Smooth muscle cell of the umbilical artery (primary cell): Measurements from ENCODE around the gene KRT38. TPM values are rescaled to one million over a fixed set of nuclear protein-coding genes. Genes with fewer than 3 reads are reported as not detected.

Experiments used
- total RNA-seq: library from RNA; depleted of rRNA; stranded (reverse); fragments of >200 nt; gene quantifications from 2 replicates; pipeline ENCODE4 v1.2.3, GENCODE V29; 2014

The KRT38 gene
- not detected in 2 replicates for total RNA-seq

DNA sequence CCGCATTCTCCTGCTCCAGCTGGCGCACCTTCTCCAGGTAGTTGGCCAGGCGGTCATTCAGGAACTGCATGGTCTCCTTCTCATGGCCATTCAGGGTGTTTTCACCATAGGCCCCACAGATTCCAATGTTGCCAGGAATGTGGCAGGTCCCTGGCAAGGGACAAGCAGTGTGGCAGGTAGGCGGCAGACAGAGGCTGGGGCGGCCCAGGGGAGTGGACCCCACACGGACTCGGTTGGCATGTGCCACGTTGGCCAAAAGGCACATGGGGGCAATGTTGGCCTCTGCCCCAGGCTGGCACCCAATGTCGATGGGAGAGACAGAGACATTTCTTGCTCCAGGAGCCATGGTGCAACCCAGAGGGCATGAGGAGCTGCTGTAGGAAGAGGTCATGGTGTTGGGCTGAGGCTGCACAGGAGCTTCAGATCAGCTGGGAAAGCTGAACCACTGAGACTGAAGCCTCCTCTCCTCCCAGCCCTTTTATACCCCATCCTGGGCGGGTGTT is at the start of gene KRT38:
Gene KRT38, minus strand, starts transcription at position 453 of the 503 bp plus-strand sequence. Its CDS starts 62 bp downstream, at position 391.

DNA sequence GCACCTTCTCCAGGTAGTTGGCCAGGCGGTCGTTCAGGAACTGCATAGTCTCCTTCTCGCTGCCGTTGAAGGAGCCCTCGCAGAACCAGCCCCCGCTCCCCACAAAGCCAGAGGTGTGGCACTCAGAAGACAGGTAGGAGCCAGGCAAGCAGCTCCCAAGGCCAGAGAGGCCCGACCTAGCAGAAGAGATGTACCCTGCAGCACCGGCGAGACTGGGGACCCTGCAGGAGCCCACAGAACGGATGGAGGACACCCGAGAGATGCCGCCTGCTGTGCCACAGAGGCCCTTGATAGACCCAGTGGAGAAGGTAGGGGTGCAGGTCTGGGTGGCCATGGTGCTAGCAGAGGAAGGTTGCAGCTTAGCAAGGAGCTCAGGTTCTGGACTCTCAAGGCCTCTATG is 48.7 kb upstream of the KRT38 start, which contains the start of gene KRT36:
Gene KRT36, minus strand, starts transcription at position 380 of the 400 bp plus-strand sequence. Its CDS starts 46 bp downstream, at position 334.

DNA sequence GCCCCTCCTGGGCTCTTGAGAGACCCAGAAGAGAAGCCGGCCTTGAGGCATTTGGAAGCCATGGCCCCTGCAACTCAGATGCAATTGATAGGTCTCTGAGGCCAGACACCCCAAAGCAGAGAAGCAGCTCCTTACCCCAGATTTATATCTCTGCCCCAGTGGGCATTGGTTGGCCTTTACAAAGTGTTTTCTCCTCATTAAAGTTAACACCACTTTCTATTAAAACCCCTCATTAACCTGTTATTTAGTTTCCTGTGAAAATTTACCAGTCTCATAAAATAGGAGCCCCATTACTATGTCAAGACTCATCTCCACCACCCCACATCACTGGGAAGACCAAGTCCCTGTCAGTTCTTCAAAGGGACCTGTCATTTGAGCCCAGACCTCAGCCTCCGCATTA is 40.3 kb upstream of the KRT38 start, which contains the start of gene KRT35:
Gene KRT35, minus strand, starts transcription at position 116 of the 400 bp plus-strand sequence. Its CDS starts 54 bp downstream, at position 62.

DNA sequence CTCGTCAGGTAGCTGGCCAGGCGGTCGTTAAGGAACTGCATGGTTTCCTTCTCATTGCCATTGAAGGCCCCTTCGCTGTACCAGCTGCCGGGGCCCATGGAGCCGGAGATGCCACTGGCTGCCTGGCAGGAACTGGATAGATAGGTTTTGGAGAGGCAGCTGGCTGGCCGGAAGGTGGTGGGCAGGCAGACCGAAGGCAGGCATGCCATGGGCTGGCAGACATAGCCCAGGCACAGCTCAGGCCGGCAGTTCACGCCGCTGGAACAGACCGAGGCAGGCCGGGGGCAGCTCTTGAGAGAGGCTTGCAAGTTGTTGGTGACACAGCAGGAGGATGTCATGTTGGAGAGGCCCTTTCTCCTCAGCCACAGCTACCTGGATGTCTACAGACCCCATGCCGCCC is 26.2 kb upstream of the KRT38 start, which contains the start of gene KRT32:
Gene KRT32, minus strand, starts transcription at position 399 of the 400 bp plus-strand sequence. Its CDS starts 61 bp downstream, at position 338.

DNA sequence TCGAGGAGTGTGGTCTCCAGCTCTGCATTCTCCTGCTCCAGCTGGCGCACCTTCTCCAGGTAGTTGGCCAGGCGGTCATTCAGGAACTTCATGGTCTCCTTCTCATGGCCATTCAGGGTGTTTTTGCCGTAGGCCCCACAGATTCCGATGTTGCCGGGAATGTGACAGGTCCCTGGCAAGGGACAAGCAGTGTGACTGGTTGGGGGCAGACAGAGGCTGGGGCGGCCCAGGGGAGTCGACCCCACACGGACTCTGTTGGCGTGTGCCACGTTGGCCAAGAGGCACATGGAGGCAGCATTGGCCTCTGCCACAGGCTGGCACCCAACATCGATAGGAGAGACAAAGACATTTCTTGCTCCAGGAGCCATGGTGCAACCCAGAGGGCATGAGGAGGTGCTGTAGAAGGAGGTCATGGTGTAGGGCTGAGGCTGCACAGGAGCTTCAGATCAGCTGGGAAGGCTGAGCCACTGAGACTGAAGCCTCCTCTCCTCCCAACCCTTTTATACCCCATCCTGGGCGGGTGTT is 16.6 kb downstream of the KRT38 start, which contains the start of gene KRT37:
Gene KRT37, minus strand, starts transcription at position 475 of the 525 bp plus-strand sequence. Its CDS starts 62 bp downstream, at position 413.

DNA sequence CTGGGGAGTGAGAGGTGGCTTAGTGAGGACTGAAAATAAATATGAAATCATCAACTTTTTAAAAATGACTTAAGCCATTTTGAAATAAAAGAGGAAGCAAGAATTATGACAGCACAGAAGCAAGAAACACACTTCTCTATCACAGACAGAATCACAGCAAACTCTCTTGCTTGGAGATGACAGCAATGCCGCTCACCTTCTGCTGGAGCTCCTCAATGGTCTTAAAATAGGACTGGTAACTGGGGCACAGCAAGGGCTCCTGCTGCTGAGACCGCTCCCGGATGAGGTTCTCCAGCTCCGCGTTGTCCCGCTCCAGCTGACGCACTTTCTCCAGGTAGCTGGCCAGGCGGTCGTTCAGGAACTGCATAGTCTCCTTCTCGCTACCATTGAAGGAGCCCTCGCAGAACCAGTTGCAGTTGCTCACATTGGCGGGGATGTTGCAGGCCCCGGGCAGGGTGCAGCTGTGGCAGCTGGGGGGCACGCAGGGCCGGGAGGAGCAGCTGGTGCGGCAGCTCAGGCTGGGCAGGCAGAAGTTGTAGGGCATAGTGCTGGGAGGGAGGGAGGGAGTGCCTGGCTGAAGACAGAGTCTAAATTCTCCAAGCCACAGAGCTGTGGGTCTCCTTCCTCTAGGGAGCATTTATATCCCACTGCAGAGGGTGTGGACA is 43.7 kb downstream of the KRT38 start, which contains the start of gene KRT31:
Gene KRT31, minus strand, starts transcription at position 613 of the 665 bp plus-strand sequence. Its CDS starts 69 bp downstream, at position 544.

Other genes with a start within 250 kb of the KRT38 start
- gene KRTAP9-2, start 214.3 kb downstream of the KRT38 start, total RNA-seq: not detected in 2 replicates
- gene KRTAP9-3, start 208.5 kb downstream of the KRT38 start, total RNA-seq: not detected in 2 replicates
- gene KRTAP9-8, start 203.0 kb downstream of the KRT38 start, total RNA-seq: not detected in 2 replicates
- not detected in 2 replicates for gene KRTAP9-4, start 191.3 kb downstream of the KRT38 start, total RNA-seq
- gene KRTAP9-9, start 185.6 kb downstream of the KRT38 start, total RNA-seq: not detected in 2 replicates
- not detected in 2 replicates for gene KRTAP9-6, start 175.6 kb downstream of the KRT38 start, total RNA-seq
- not detected in 2 replicates for gene KRTAP9-7, start 165.3 kb downstream of the KRT38 start, total RNA-seq
- not detected in 2 replicates for gene KRTAP29-1, start 138.1 kb downstream of the KRT38 start, total RNA-seq
- gene KRTAP16-1, start 131.7 kb downstream of the KRT38 start, total RNA-seq: not detected in 2 replicates
- not detected in 2 replicates for gene KRTAP17-1, start 125.3 kb downstream of the KRT38 start, total RNA-seq
- gene KRT33A, start 90.2 kb downstream of the KRT38 start, total RNA-seq: not detected in 2 replicates
- gene KRT33B, start 71.2 kb downstream of the KRT38 start, total RNA-seq: 0.30 and 0.32 TPM in 2 replicates
- gene KRT34, start 58.7 kb downstream of the KRT38 start, total RNA-seq: 0.89 and 6.6 TPM in 2 replicates
- not detected in 2 replicates for gene KRT31, start 43.4 kb downstream of the KRT38 start, total RNA-seq
- not detected in 2 replicates for gene KRT37, start 16.4 kb downstream of the KRT38 start, total RNA-seq
- 0.09 TPM in 1 of 2 replicates, not detected in the other for gene KRT32, start 26.4 kb upstream of the KRT38 start, total RNA-seq
- not detected in 2 replicates for gene KRT35, start 40.2 kb upstream of the KRT38 start, total RNA-seq
- gene KRT36, start 48.9 kb upstream of the KRT38 start, total RNA-seq: not detected in 2 replicates
- 0.30 and 0.46 TPM in 2 replicates for gene KRT13, start 64.6 kb upstream of the KRT38 start, total RNA-seq
- 1.8 and 8.6 TPM in 2 replicates for gene KRT15, start 77.9 kb upstream of the KRT38 start, total RNA-seq
- 82.3 and 279 TPM in 2 replicates for gene KRT19, start 87.3 kb upstream of the KRT38 start, total RNA-seq
- gene KRT9, start 131.1 kb upstream of the KRT38 start, total RNA-seq: not detected in 2 replicates
- 0.46 TPM in 1 of 2 replicates, not detected in the other for gene KRT14, start 145.9 kb upstream of the KRT38 start, total RNA-seq
- gene KRT16, start 171.8 kb upstream of the KRT38 start, total RNA-seq: not detected in 2 replicates
- 2.7 and 2.8 TPM in 2 replicates for gene KRT17, start 183.6 kb upstream of the KRT38 start, total RNA-seq
- 203 and 238 TPM in 2 replicates for gene EIF1, start 247.9 kb upstream of the KRT38 start, total RNA-seq